HG02981 (cell line): ENCODE results near the gene ARHGAP33.

Source experiments
- ATAC-seq: cut with Tn5 transposase; IDR thresholded peaks from one replicate; pipeline ENCODE4 v1.9.1; 2021; ENCODE audit warnings: mild to moderate bottlenecking, moderate library complexity; ENCODE audit not compliant: unreplicated experiment

Gene ARHGAP33

DNA sequence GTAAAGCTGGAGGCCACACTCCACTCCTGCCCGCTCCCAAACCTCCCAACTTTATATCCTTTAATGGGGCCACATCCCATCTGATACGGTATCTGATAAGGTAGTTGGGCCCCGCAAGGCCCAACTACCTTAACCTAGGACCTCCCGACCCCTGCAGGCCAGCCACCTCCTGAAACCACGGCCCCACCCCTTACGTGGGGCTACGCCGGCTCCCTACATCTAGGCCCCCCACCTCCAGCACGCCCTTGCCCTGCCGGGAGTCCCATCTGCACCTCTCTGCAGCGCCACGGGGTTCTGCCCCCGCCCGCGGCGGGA lies 35.3 kb upstream of the ARHGAP33 start:
- peak; percentile 7 for ATAC-seq

DNA sequence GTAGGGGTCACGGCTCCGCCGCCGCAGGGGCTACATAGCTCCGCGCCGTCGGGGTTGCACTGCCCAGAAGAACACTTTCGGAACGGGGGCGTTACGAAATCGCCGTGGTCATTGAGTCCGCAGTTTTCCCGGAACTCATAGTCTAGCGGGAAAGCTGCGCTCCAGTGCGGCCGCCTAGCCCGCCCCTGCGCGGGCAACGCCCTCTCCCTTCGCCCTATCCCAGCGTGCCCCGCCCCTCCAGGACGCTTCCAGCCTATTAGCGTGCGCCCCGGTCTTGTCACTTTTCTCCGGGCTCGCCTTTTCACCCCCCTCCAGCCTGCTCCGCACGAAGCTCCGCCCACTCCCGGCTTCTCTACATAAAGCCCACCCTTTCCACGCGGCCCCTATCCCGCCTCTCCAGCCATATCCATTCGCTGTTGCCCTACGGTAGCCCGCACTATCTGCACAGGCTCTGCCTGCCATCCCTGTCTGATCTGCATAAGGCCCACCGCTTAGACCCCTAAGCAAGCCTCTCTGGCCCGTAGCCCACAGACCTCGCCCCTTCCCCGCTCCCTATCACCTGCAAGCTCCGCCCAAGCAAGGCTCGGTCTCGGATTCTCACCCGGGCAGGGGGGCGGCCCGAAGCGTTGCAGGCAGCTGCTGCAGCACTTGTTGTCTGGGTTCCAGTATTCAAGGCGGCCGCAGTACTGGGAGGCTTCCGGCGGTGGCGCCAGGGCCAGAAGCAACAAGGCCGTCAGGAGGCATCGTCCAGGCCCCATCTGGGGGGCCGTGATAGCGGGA lies 34.8 kb upstream of the ARHGAP33 start:
- peak; percentile 54 for ATAC-seq

DNA sequence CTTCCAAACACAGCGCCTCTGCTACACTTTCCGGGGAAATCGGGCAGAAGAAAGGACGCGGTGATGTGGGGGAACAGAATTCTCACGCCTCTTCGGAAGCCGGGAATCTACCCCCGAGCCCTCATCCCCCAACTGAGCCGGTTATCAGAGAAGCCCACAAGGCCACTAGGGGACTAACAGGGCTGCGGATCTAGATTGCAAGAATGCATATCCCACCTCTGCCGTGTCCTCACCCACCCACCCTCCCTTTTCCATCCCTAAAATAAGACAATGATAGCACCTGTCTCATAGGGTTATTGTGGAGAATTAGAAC lies 34.2 kb upstream of the ARHGAP33 start:
- no peak for ATAC-seq

DNA sequence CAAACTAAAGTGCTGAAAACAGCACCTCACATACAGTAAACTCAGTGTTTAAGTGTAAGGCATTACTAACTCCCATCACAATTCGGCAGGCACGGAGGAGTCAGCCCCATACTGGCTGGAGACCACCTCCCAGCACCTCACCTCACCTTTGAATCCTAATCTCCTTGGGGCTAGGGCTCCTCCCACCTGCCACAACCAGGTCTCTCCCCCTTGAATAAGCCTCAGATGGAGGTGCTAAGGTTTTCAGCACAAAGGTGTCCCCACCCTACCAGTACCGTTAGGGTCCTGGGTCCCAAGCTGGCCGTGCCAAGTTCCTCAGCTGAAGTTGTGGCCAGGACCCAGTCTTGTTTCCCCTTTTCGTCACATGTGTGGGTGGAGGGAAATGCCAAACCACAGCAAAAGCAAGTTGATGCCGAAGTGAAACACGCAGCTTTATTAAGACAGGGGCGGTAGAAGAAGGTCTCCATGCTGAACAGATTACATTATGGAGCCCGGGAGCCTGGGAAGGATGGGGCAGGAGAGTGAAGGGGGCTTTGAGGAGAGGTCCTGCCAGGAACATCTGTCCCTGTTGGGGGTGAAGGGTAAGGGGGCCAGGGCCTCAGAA lies 33.1 kb upstream of the ARHGAP33 start, which contains the start of gene IGFLR1:
Gene IGFLR1, minus strand, starts transcription at position 332 of the 604 bp plus-strand sequence. CDS start 1,272 bp downstream, outside the sequence.
- no peak for ATAC-seq

DNA sequence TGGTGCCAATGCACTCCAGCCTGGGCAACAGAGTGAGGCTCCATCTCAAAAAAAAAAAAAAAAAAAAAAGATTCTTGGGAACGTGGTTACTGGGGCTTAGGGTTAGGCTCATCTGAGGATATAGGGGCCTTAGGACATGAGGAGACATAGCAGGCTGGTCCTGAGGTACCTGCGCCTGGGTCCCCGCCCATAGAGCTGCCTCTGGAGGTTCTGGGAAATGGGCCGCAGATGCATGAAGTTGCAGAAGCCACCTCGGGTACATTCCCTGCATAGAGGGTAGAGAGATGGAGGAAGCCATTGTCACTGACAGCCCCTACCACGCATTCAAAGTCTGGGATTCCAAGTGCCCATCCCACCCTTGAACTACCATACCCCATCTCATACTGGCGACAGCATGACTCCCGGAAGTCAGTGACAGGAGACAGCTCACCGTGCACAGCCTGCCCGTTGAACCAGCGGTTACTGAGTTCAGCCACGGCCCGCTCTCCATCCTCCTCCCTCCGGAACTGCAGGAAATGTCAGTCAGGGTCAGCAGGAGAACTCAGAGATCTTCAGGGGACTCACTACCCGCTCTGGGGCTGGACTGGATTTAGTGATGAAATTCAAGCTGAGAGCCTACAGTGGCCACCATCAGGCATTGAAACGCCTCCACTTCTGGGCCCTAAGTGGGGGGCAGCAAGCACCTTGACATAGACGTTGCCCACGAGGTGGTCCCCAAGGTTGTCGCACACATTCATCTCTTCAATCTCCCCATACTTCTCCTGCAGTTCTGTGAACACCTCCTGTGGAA lies 31.5 kb upstream of the ARHGAP33 start:
- no peak for ATAC-seq

DNA sequence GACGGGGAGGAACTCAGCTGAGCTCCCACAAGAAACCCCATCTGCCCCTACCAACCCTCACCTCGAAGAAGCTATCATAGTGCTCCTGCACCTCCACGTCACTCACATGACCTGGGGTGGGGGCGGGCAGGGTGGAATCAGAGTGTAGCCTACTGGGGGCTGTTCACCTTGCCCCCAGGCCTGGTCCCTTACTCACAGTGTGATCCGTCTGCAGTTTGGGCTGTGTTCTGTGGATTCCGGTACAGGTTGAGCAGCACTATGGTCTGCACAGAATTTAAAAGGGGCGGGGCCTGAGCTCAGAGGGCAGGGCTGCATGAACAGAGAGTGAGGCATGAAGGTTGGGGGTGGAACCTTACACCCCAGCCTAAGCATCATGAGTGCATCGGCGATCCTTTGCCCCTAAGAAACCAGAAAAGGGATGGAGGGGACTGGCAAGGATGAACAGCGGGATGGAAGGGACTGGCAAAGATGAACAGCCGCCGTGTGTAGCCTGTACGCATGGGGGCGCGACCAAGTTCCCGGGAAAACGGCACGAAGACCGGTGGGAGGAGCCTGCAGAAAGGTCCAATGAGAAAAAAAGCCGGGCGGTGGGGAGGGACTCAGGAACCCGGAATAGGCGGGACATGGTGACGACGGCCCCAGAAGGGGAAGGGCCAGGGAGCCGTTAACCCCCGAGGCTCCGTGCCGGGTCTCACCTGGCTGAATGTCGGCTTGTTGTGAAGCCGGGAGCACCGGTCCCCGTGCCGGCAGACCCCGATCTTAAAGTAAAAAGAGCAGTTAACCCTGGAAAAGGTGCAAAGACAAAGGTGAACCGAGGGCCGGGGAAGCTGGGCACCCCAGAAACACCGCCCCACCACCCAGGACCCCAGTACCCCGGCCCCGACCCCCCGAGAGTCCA lies 30.7 kb upstream of the ARHGAP33 start:
- ATAC-seq, result peak; percentile 33

DNA sequence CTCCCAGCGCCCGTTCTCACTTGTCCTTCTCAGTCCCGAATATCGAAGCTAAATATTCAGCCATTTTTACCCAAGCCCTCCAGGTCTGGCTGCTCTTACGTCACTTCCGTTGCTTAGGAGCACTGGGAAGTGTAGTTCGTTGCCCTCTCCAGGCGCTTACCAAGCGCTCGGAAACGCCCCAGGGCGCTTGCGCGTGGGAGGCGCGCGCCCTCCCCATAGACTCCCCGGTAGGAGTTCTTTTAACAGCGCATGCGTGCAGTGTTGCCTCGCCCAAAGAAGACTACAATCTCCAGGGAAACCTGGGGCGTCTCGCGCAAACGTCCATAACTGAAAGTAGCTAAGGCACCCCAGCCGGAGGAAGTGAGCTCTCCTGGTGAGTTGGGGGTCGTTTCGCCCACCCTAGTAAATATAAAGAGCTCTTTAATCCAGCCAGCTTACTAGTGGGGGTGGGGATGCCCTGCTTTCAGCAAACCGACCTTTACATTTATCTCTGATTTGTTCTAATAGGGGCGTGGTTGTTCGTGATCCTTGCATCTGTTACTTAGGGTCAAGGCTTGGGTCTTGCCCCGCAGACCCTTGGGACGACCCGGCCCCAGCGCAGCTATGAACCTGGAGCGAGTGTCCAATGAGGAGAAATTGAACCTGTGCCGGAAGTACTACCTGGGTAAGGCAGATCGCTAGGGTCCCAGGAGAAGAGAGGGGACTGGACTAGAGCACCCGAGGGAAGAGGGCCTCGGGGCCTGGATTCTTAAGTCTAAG lies 29.9 kb upstream of the ARHGAP33 start, which contains the start of the genes PSENEN and U2AF1L4:
Gene PSENEN, plus strand, starts transcription at position 324 of the 759 bp plus-strand sequence. Its CDS starts 280 bp downstream, at position 604.
Gene U2AF1L4, minus strand, starts transcription at position 91 of the 759 bp plus-strand sequence. Its CDS starts 27 bp downstream, at position 64.
- ATAC-seq, result peak; percentile 37

DNA sequence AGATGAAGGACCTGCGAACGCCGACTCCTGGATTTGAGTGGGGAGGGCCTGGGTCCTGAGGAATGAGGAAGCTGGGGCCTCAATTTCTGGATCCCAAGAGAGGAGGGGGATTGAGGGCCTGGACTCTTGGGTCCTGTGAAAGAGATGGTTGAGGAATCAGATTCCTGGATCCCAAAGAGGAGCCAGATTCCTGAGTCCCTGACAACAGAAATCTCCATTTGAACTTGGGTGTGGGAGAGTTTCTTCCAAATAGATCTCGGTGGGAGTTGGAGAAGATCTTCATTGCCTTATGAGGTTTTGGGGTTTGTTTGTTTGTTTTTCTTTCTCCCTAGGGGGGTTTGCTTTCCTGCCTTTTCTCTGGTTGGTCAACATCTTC lies 29.3 kb upstream of the ARHGAP33 start:
- ATAC-seq, result no peak

DNA sequence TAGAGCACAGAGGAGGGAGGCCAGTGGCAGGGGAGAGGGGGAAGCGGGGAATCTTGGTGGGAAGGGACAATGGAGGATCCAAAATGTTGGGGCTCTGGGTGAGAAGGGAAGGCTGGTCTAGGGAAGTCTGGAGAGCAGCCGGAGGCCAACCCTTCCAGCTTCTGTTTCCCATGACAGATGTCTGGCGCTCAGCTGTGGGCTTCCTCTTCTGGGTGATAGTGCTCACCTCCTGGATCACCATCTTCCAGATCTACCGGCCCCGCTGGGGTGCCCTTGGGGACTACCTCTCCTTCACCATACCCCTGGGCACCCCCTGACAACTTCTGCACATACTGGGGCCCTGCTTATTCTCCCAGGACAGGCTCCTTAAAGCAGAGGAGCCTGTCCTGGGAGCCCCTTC lies 28.8 kb upstream of the ARHGAP33 start:
- no peak for ATAC-seq

DNA sequence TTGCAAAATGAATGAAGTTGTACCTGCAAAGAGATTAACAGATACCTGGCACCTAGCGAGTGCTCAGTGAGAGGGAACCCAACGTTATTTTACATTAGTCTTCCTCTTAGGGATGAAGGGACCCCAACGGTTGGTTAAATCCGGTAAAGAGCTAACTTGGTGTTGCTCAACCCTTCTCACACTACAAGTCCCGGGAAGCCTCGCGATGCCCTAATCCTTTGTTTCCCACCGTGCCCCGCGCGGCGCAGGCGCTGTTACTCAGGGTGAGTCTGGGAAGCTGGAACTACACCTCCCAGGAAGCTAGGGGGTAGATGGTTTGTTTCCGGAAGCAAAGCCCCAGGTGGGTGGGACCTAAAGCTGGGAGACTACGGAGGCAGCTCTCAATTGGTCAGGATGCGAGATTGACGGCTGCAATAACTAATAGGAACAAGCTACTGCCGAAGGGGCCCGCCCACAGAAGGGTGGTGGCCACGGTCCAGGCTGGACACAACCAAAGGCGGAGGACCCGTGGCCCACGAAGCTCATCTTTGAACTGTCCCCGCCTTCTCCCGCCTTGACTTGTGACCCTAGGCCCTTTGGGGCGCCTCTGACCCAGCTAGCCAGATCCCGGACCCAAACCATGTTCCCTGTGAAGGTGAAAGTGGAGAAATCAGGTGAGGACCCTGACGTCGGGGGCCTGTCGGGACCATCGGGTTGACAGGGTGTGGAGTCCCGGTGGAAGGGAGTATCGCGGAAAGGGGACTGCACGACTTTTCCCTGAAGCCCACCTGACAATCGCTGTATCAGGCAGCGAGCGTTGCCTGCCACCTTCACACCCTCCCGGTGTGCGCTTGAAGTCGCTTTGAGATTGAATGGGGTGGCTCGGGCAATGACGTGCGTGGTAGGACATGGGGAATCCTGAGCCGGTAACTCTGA lies 27.0 kb upstream of the ARHGAP33 start, which contains the start of gene LIN37:
Gene LIN37, plus strand, starts transcription at position 471 of the 915 bp plus-strand sequence. Its CDS starts 149 bp downstream, at position 620.
- ATAC-seq, result peak; percentile 62

DNA sequence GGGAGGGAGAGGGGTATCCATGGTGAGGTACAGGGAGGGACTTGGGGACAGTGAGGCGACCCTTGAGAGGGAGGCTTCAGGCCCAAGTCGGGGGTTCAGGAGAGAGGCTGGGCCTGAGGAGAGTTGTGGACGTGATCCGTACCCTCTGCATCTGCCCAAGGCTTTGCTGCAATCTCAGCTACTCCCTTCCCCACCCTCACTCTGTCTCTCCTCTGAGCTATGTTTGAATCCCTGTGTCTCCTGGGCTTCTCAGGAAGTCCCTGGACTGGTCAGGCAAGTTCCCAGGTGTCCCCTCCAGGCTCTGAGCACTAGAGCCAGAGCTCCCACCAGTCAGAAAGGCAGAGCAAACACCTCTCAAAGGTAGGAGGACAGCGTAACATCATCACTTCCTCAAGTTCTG lies 25.2 kb upstream of the ARHGAP33 start:
- ATAC-seq, result no peak

DNA sequence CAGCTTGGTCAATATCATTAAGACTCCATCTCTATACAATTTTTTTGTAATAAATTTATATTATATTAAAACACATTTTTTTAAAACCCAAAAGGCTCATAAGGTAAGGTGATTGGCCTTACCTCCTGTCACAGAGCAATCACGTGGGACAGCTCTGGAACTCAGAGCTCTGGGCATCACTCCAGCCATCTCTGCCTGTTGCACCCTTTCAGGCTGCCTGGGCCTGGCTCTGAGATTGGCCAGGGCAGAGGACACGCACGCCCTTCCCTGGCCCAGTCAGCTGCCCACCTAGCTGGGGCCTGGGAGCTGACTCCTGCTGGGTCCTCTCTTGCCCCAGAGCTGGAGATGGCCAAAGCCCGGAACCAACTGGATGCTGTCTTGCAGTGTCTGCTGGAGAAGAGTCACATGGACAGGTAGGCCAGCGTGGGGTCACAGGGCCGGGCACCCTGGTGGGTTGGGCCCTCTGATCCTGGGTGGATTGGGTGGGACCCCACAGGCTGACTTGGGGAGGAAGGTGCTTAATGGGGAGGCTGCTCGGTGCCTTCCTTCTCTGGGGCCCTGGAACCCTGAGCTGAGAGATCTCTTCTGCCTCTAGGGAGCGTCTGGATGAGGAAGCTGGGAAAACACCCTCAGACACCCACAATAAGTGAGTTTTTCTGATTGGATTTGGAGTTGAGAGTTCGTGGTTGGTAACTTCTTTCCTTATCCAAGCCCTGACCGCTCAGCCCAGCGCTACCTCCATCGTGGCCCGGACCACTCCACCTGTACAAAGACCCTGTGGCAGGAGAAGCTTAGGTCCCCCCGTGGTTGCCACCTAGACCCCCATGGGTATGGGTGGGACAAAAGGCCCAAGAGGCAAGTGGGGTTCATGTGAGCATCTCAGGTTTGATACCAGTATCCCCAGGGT lies 23.3 kb upstream of the ARHGAP33 start:
- ATAC-seq, result no peak

DNA sequence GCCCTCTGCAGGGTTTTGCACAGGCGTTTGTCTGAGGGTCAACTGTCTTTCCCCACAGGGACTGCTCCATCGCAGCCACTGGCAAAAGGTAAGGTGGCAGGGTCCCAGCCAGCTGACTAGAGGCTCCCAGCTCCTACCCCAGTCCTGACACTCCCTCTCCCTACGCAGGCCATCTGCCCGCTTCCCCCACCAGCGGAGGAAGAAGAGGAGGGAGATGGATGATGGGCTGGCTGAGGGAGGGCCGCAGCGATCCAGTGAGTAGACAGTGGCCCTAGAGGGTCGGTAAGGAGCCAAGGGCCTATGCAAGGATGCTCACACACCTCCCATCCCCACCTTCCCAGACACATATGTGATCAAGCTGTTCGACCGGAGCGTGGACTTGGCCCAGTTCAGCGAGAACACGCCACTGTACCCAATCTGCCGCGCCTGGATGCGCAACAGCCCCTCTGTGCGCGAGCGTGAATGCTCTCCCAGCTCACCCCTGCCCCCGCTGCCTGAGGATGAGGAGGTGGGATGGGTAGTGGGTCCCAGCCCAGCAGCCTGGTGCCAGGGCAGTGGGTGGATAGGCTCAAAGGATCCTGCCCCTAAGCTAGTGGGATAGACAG lies 22.5 kb upstream of the ARHGAP33 start:
- no peak for ATAC-seq

DNA sequence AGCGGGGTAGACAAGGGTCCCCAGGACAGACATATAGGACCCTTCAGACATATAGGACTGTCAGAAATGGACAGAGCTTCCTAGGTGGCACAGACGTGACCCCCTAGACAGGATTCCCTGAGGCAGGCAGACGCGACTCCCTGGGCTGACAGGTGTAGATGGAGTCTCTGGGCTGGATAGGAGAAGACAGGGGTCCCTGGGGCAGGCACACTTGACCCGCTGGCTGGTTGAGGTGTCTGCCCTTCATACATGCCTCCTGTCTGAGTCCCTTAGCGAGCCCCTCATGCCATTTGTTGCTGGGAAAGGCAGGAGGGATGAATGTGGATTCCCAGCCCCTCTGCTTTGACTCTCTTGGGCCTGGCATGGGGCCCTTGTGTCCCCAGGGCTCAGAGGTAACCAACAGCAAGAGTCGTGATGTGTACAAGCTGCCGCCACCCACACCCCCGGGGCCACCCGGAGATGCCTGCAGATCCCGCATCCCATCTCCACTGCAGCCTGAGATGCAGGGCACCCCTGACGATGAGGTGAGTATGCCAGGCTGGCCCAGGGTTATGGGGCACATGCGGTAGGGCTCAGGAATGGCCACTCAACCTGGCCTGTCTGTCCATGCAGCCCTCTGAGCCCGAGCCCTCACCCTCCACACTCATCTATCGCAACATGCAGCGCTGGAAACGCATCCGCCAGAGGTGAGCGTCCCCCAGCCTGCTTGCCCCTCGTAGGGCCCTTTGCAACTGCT lies 21.6 kb upstream of the ARHGAP33 start:
- no peak for ATAC-seq

DNA sequence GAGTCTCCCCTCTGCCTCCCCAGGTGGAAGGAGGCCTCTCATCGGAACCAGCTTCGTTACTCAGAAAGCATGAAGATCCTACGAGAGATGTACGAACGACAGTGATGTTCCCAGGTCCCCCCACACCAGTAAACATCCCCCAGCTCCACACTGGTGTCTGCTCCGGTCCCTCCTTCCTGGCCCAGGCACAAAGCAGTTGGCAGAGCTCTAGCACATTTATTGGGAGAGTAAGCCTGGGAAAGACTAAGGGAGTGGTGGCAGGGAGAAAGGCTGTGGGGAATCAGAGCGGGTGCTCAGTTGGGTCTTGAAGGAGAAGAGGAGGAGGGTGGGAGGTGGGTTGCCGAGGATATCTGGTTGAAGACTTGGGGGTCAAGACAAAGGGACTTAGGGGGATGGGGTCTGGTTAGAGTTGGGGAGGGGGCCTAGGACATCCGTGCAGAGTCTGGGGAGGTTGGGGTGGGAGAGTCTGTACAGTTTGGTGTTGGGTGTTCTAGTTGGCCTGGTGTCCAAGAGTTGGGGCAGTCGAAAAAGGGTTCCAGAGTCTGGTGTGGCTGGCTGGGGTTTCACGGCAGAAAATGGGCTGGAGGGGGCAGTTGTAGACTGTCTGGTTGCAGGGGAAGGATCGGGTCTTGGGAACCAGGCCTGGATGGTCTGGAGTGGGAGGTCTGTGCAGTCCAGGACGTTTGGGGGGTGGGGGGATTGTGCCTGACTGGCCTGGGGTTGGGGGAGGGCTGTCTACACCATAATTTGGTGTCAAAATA lies 20.8 kb upstream of the ARHGAP33 start:
- ATAC-seq, result no peak

DNA sequence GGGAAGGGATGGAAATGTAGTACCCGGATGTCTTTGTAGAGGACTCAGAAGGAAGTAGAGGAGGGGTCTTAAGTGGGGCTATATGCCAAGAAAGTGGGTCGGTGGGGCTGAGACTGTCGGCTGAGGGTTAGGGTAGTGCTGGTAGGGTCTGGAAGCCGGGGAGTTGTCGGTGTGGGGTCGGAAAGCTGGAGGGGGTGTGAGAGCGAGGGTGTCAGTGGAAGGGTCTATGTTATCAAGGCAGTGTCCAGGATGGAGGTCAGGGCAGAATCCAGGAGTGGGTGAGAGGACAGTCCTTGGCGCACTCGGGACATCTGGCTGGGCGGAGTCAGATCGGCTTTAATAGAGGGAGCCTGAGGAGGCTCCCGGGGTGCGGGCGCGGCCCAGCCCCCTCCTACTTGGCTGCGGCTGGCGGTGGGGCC lies 20.2 kb upstream of the ARHGAP33 start:
- no peak for ATAC-seq
